GM15510 (cell line): Measurements from ENCODE around the gene NEXN.

Source experiments
- POLR2A ChIP-seq: IDR thresholded peaks from 3 replicates; pipeline ENCODE4 v1.6.1; 2011; ENCODE audit warnings: borderline replicate concordance; ENCODE audit not compliant: insufficient read length; ENCODE audit errors: extremely low read depth

Gene NEXN

DNA sequence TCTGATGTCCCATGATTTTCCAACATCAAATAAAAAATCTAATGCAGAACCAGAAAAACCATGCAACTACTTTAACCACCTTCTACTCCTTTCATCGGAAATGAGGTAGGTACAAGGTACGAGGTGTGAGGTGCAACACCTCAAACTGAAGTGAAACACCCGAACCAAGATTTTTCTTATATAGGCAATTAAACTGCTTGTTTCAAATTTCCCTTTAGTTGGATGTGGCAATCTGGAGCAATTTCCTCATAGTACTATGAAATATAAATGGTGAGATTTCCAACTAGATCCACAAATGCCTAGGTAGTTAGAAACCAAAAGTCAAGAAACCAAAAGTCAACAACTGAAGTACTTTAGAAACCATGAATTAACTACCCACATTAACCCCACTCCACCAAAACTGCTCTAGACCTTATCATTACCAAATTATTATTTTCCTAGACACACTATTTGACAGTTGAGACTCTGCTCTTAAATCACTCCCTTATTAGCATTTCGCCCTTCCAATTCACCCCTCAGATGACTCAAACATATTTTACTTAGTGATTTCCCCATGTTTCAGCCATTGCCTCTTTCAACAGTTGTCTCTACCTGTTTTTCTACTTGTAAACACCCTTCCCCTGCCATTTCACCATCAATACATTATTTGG lies 52.6 kb downstream of the NEXN start:
- no peak for TF ChIP-seq POLR2A

DNA sequence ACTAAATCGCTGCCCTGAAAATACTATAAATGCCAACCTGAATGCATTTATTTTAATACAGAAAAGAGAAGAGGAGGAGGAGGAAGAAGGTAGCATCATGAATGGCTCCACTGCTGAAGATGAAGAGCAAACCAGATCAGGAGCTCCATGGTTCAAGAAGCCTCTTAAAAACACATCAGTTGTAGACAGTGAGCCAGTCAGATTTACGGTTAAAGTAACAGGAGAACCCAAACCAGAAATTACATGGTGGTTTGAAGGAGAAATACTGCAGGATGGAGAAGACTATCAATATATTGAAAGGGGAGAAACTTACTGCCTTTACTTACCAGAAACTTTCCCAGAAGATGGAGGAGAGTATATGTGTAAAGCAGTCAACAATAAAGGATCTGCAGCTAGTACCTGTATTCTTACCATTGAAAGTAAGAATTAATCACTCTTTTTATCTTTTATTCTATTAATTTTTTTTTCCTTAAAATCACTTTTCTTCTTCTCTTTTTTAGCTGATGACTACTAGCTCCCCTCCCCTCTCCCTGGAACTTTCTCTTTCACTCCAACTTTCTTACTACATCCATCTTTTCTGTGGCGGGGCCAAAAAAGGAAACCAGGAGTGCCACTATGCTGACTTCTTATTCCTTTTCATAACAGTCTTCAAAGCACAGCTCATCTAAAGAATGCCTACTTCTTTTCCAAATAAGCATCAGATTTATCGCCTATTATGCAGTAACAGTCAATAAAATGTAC lies 54.1 kb downstream of the NEXN start:
- TF ChIP-seq POLR2A, result no peak

DNA sequence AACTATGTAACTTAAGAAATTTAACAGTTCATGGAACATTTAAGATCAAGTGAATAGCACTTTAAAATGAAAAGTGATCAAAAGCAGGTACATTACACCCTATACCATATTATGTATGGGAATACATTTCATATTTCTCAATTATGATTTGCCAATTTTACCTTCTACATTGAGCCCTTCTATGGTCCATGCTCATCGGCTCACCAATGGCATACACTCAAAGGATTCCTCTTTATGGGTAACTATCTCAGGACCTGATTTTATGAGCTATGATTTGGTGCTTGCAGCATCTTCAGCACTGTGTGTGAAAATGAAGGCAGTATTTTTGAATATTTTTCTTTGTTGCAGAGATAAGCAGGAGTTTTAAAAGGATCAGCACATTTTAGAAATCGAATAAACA lies 56.9 kb downstream of the NEXN start:
- TF ChIP-seq POLR2A, result no peak

DNA sequence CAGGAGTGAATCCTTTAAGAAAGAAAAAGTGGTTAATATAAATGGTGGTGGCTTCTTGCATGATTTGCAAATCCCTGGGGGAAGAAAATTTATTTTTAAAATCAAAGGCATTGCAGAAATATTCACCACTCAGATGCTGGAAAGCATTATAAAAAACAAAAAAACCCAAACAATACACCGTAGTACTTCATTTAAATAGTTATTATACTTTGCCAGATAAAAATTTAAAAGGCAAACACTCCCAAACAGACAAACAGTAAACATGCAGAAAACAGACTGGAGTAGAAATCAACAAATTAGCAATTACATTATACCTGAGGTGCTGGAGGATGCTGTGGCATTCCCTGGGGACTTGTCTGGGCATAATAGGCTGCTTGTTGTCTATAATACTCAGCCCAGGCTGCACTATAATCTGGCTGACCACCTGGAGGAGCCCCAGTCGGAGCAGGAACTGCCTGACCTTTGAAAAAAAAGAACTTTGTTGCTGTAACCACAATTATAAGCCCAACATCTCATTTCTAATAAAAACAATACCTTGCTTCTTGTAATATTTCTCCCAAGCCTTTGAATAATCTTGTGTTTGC lies 60.5 kb downstream of the NEXN start:
- no peak for TF ChIP-seq POLR2A

DNA sequence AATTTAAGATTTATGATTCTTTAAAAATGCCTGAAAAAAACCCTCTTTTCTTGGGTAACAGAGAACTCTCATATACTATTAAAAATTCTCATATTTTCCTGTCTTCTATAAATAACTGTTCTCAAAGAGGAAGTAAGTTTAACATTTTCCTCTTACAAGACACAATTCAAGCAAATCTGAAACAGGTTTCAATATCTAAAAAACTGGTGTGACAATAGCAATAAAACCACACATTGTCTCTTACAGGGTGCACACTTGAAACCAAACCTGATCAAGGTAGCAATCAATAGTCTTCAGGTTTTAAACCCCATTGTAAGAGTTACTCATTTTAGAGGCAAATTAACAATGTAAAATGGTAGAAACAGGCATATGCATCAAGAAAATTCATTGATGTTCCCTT lies 62.4 kb downstream of the NEXN start:
- no peak for TF ChIP-seq POLR2A

DNA sequence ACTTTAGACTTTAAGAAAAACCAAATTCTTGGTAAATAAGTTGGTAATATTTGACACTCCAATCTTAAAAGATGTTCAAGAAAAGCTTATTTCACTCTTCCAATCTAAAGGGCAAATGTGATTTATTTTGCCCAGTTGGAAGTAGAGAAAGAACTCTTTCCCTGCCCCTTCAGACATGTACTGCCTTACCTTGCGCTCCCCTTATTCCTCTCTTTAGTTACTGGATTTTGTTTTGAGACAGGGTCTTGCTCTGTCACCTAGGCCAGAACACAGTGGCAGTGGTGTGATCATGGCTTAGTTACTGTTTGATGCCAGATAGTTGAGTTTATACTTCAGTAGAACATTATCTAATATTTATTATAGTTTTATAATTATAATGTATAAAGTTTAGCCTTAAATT lies 62.9 kb downstream of the NEXN start:
- no peak for TF ChIP-seq POLR2A

DNA sequence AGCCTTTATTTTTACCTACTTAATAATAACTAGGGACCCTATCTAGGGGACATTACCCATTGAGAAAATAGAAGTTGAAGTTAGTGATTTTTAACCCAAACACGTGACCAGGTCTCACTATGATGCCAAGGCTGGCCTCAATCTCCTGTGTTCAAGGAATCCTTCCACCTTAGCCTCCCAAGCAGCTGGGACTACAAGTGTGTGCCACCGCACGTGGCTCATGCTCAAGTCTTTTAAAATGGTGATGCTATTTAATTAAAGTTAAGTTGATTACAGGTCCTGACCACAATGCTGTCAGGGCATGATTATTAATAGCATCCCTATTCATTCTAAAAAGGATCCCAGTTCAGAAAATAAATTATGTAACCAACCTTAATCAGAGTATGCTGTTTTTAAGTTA lies 65.5 kb downstream of the NEXN start:
- TF ChIP-seq POLR2A, result no peak

DNA sequence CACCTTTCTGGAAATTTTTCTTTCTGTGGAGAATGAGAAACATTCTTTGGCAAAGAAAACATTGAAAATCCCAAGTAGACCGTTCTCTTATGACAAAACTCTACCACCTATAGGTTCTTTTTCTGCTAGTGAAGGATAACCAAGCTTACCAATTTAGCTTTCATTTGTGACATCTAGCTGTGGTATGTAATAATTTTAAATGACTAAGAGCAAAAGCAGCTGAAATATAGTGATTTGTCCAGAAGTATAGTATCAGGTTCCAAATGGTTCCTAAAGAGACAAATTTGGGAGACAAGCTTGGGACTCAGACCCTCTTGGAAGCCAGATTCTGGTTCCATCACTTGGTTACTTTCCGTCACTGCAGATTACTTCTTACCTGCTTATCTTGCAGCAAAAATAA lies 66.1 kb downstream of the NEXN start:
- no peak for TF ChIP-seq POLR2A

DNA sequence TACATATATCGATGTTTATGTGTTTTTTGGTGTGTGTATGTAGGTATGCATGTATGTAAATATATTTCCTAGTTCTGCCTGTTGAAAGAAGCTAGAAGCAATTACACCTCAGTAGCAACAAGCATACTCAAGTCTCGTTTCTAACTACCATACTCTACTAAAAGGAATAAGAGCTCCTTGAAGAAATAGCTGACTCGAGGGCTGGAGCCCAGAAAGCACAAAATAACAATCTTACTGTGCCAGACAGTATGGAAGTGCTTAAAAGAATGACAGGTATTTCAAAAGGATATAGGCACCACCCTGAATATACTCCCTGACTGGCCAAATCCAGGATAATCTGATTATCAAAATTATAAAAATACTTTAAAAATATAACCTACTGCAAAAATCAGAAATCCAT lies 67.3 kb downstream of the NEXN start:
- no peak for TF ChIP-seq POLR2A

DNA sequence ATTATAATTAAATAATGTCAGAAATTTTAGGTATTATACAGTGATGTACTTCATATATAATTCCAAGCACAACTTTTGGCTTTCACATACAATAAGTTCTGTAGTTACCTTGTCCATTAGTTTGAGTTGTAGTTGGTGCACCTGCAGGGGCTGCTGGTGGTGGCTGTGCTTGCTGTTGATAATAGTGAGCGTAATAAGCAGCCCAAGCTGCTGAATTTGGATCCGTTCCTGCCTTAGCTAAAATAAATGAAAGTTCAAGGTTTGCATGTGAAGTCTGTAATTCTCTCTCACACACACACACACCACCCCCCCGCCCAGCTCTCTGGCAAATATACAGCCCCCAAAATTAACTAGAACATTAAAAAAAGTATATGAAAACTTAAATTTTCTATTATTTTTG lies 68.0 kb downstream of the NEXN start:
- TF ChIP-seq POLR2A, result no peak

DNA sequence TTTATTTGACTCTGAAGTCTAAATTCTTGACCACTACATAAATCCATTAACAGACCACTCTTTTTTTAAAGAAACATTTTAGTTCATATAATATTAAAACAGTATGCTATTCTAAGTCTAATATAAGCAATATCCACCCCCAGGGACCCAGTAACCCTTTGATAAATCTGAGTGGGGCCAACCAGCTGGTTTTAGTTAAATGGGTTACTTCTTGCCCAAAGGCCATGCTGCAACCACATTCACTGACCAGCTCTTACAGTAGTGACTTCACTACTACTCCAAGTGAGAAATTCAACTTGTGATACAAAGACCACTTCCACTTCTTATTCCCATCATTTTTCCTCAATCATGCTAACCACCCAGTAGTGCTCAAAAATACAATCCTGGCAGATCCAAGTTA lies 70.0 kb downstream of the NEXN start:
- no peak for TF ChIP-seq POLR2A

DNA sequence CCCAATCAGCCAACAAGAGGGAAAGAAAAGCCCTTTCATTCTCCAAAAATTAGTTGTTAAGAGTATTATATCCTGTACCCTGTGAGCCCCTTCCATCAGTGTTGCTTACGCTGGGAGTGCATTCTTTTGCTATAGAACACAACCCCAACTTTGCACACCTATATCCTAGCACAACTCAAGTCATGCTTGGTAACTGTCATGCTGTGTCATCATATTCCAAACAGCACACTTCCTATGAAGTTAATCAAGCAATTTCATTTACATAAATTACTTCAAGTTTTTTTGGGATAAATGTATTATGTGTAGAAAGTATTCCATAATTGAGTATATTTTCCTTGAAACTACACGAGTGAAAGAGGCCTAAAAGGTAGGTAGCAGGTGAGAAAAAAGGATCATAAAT lies 70.4 kb downstream of the NEXN start:
- TF ChIP-seq POLR2A, result no peak

DNA sequence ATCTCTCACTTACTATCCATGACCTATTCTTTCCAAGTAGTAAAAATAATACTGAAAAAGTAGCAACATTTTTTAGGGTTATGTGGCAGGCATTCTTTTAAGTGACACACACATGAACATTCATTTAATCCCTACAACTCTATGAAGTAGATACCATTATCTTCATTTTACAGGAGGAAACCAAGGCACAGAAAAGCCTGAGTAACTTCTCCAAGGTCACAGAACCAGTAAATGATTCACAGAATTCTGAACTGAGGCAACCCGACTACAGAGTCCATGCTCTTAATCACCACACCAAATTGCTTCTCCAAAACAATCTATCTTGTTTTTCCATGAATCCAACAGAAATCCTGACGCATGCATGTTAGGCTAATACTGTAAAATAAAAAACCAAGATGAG lies 73.0 kb downstream of the NEXN start:
- no peak for TF ChIP-seq POLR2A

DNA sequence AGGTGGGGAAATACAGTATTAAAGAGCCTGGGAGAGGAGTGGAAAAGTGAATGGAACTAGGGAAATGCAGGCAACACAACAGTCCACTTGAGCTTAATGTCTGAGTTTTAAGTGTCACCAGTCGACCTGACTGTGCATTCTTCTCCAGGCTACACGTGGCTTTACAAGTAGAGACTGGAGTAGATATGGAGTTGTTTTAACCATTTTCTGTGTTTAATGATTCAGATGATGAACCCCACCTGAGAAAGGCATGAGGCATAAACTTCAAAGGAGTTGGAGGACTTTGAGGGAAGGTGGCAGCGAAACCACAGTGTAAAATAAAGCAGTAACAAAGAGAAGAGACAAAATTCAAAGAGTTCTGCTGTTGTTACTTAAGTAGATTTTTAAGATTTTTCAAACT lies 77.9 kb downstream of the NEXN start:
- TF ChIP-seq POLR2A, result no peak

DNA sequence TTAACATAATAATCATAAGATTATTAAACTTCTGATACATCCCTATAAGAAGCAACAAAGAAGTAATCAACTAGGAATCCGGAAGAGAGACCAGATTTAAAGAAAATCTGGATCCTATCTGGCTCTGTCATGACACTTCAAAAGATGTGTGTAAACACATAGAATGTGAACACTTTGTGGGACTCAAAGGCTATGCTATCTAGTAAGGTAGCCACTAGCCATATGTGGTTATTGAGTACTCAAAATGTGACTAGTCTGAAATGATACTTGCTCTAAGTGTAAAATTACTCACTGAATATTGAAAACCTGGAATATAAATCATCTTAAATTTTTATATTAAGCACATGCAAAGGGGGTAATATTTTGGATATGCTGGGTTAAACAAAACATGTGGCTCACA lies 81.8 kb downstream of the NEXN start:
- TF ChIP-seq POLR2A, result no peak

DNA sequence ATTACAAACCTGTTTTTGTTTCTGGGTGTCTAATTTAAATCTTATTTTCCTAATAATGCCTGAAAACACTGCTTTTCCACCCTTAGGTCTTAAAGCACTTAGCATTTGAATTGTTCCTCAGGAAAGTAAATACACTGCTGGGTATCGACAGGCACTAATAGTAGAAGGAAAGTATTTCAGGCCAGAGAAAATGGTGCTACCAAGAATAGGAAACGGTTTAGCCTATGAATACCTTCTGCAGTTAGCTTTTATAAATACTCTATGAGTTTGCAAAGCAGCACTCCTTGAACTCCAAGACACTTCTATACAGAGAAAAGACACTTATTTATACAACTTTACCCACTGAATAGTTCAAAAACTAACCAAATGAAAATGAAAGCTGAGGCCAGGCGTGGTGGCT lies 83.7 kb downstream of the NEXN start:
- TF ChIP-seq POLR2A, result no peak
